MCF 10A (cell line): ENCODE data around the gene ASTN1. TPM values are rescaled to one million over a fixed set of nuclear protein-coding genes. Genes with fewer than 3 reads are reported as not detected.

Experiments
- BruUV-seq: library from RNA; stranded (reverse); fragments of 400-500 nt; replicated peaks from 2 replicates; lab custom pipeline; 2021; lab: Mats Ljungman, UMichigan
- CTCF ChIA-PET: fragments of 300-600 bp; sonication (Branson Sonifier 250); formaldehyde crosslinking; extraction: SDS; loops from one replicate; lab custom pipeline; 2021; ENCODE audit warnings: antibody characterized with exemption, inconsistent platforms; lab: Yijun Ruan, JAX
- POLR2A ChIA-PET: fragments of 300-600, 350-650 bp; sonication (Branson Sonifier 250); formaldehyde crosslinking; extraction: SDS; loops from one replicate; lab custom pipeline; 2020; ENCODE audit warnings: antibody characterized with exemption, inconsistent platforms; lab: Yijun Ruan, JAX
- DNase-seq: peaks from one replicate; pipeline ENCODE4 v3.0.0-alpha.2; 2018; ENCODE audit not compliant: unreplicated experiment
- H3K27ac Mint-ChIP-seq: one replicate; pipeline ENCODE4 v1.8.0; 2022; ENCODE audit warnings: mild to moderate bottlenecking, low read depth, mixed read lengths; ENCODE audit not compliant: unreplicated experiment
- H3K27me3 Mint-ChIP-seq: one replicate; pipeline ENCODE4 v1.8.0; 2022; ENCODE audit warnings: mixed read lengths; ENCODE audit not compliant: insufficient read depth, unreplicated experiment
- H3K36me3 Mint-ChIP-seq: one replicate; pipeline ENCODE4 v1.8.0; 2022; ENCODE audit warnings: mild to moderate bottlenecking, moderate library complexity, mixed read lengths; ENCODE audit not compliant: insufficient read depth, unreplicated experiment
- H3K4me1 Mint-ChIP-seq: one replicate; pipeline ENCODE4 v1.8.0; 2022; ENCODE audit warnings: mixed read lengths; ENCODE audit not compliant: insufficient read depth, unreplicated experiment
- H3K4me3 Mint-ChIP-seq: one replicate; pipeline ENCODE4 v1.8.0; 2022; ENCODE audit warnings: mild to moderate bottlenecking, moderate library complexity, mixed read lengths; ENCODE audit not compliant: unreplicated experiment
- H3K9me3 Mint-ChIP-seq: one replicate; pipeline ENCODE4 v1.8.0; 2022; ENCODE audit warnings: mixed read lengths; ENCODE audit not compliant: unreplicated experiment
- intact Hi-C: fragments of 100-400 bp; cut with micrococcal nuclease; formaldehyde crosslinking; loops from 2 replicates; pipeline ENCODE4 v1.14.1; 2022
- total RNA-seq: library from RNA; stranded (reverse); gene quantifications from 2 replicates; pipeline ENCODE4 v1.2.3, GENCODE V29; 2022
- TF ChIP-seq, protein P1 (sequence below): fragments of 200-600 bp; IDR thresholded peaks from one replicate; pipeline ENCODE4 v1.8.0; 2022; ENCODE audit warnings: antibody characterized with exemption, mild to moderate bottlenecking; ENCODE audit not compliant: unreplicated experiment

Gene ASTN1
- total RNA-seq, 1 experiment from 2014 or later = not detected

GRCh38 chr1:176893625-176894352 is 270.7 kb downstream of the ASTN1 start:
- Mint-ChIP-seq H3K36me3 (peaks cover 6% of the 10 kb centered on the region), H3K9me3 (no peaks in the 10 kb centered on the region), H3K27me3 (peaks cover 47% of the 10 kb centered on the region), H3K4me3 (no peak overlapping the region), H3K27ac (no peak overlapping the region), H3K4me1 (peaks cover 10% of the 10 kb centered on the region)
- ChIA-PET POLR2A (interaction anchor here (0.6 to 0.7 kb wide), 2 partner anchors 139 to 550 kb away, joined by 3 read pairs; no protein-coding TSS in a partner anchor), CTCF (interaction anchor here (0.6 to 10.1 kb wide), 14 partner anchors 9 to 1057 kb away, joined by 3 to 280 read pairs (median 4); no protein-coding TSS in a partner anchor)
- no TSS peak for BruUV-seq
- TF ChIP-seq, protein P1, sequence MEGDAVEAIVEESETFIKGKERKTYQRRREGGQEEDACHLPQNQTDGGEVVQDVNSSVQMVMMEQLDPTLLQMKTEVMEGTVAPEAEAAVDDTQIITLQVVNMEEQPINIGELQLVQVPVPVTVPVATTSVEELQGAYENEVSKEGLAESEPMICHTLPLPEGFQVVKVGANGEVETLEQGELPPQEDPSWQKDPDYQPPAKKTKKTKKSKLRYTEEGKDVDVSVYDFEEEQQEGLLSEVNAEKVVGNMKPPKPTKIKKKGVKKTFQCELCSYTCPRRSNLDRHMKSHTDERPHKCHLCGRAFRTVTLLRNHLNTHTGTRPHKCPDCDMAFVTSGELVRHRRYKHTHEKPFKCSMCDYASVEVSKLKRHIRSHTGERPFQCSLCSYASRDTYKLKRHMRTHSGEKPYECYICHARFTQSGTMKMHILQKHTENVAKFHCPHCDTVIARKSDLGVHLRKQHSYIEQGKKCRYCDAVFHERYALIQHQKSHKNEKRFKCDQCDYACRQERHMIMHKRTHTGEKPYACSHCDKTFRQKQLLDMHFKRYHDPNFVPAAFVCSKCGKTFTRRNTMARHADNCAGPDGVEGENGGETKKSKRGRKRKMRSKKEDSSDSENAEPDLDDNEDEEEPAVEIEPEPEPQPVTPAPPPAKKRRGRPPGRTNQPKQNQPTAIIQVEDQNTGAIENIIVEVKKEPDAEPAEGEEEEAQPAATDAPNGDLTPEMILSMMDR = no peak
- DNase-seq = no peak
- intact Hi-C loops = no loop called here

- POLR2A ChIA-PET = no interaction called here
- Mint-ChIP-seq H3K27me3 (peaks cover 48% of the 10 kb centered on the region), H3K4me1 (no peaks in the 10 kb centered on the region), H3K9me3 (no peaks in the 10 kb centered on the region), H3K36me3 (no peaks in the 10 kb centered on the region), H3K27ac (no peak overlapping the region), H3K4me3 (no peak overlapping the region)
- intact Hi-C loops = loop anchor here (10.0 kb wide), 1 partner anchor 1734 kb away; no protein-coding TSS in a partner anchor
- TF ChIP-seq, protein P1 = no peak
- no TSS peak for BruUV-seq
- CTCF ChIA-PET = interaction anchor here (0.6 to 4.0 kb wide), 7 partner anchors 8 to 1060 kb away, joined by 3 to 28 read pairs (median 4); no protein-coding TSS in a partner anchor
- DNase-seq = no peak
Measured at GRCh38 chr1:176888471-176889032, 276.0 kb downstream of the ASTN1 start.

GRCh38 chr1:176885751-176886150 is 278.8 kb downstream of the ASTN1 start:
- ChIA-PET POLR2A (no interaction called here), CTCF (interaction anchor here (0.9 to 9.0 kb wide), 9 partner anchors 10 to 988 kb away, joined by 3 to 152 read pairs (median 4); no protein-coding TSS in a partner anchor)
- Mint-ChIP-seq H3K4me3 (no peak overlapping the region), H3K27ac (no peak overlapping the region), H3K9me3 (no peaks in the 10 kb centered on the region), H3K4me1 (no peaks in the 10 kb centered on the region), H3K27me3 (peaks cover 37% of the 10 kb centered on the region), H3K36me3 (no peaks in the 10 kb centered on the region)
- intact Hi-C loops = loop anchor here (10.0 kb wide), 1 partner anchor 1731 kb away; no protein-coding TSS in a partner anchor
- TF ChIP-seq, protein P1 = no peak
- BruUV-seq = no TSS peak
- DNase-seq = no peak

GRCh38 chr1:176885341-176885740 is 279.2 kb downstream of the ASTN1 start:
- intact Hi-C loops = loop anchor here (10.0 kb wide), 1 partner anchor 1731 kb away; no protein-coding TSS in a partner anchor
- POLR2A ChIA-PET = no interaction called here
- Mint-ChIP-seq H3K4me1 (no peaks in the 10 kb centered on the region), H3K27me3 (peaks cover 37% of the 10 kb centered on the region), H3K4me3 (no peak overlapping the region), H3K27ac (no peak overlapping the region), H3K9me3 (no peaks in the 10 kb centered on the region), H3K36me3 (no peaks in the 10 kb centered on the region)
- DNase-seq = no peak
- TF ChIP-seq, protein P1 = no peak
- BruUV-seq = no TSS peak
- CTCF ChIA-PET = interaction anchor here (0.8 to 9.0 kb wide), 4 partner anchors 12 to 326 kb away, joined by 3 to 152 read pairs (median 16); no protein-coding TSS in a partner anchor
